GM19397 (cell line): ENCODE data around the gene INCENP.

Experiments used
- ATAC-seq: cut with Tn5 transposase; IDR thresholded peaks from one replicate; pipeline ENCODE4 v1.9.1; 2021; ENCODE audit warnings: mild to moderate bottlenecking, moderate library complexity; ENCODE audit not compliant: unreplicated experiment

The INCENP gene

GRCh38 chr11:62124186-62125113, 639 bp downstream of the INCENP start:
- peak; percentile 24 for ATAC-seq

GRCh38 chr11:62125316-62125715, 1.5 kb downstream of the INCENP start:
- no peak for ATAC-seq

GRCh38 chr11:62125881-62126280, 2.1 kb downstream of the INCENP start:
- no peak for ATAC-seq

GRCh38 chr11:62127426-62127825, 3.6 kb downstream of the INCENP start:
- no peak for ATAC-seq

- no peak for ATAC-seq
These were observed 4.3 kb downstream of the INCENP start for GRCh38 chr11:62127941-62128770.

GRCh38 chr11:62128835-62129234, 5.0 kb downstream of the INCENP start:
- ATAC-seq, result no peak

GRCh38 chr11:62129590-62130282, 5.9 kb downstream of the INCENP start:
- no peak for ATAC-seq

GRCh38 chr11:62130283-62131169, 6.7 kb downstream of the INCENP start:
- no peak for ATAC-seq

GRCh38 chr11:62131170-62131464, 7.3 kb downstream of the INCENP start:
- ATAC-seq, result no peak

- ATAC-seq, result no peak
These were observed 8.4 kb downstream of the INCENP start for GRCh38 chr11:62132191-62132590.

- ATAC-seq, result no peak
These were observed 9.0 kb downstream of the INCENP start for GRCh38 chr11:62132689-62133293.

- ATAC-seq, result no peak
These were observed 9.7 kb downstream of the INCENP start for GRCh38 chr11:62133328-62134065.

GRCh38 chr11:62137276-62137861, 13.6 kb downstream of the INCENP start:
- no peak for ATAC-seq

- no peak for ATAC-seq
These were observed 14.2 kb downstream of the INCENP start for GRCh38 chr11:62137881-62138629.

GRCh38 chr11:62138630-62139425, 15.0 kb downstream of the INCENP start:
- ATAC-seq, result no peak

GRCh38 chr11:62139526-62140303, 15.9 kb downstream of the INCENP start:
- no peak for ATAC-seq
